Peyer's patch (tissue), 4 donors: ENCODE data around the gene DACH1.

Source experiments
- CTCF ChIP-seq, 6 experiments: fragments of 450-650 bp in 4 of 6; fragments of 200-600 bp in 2 of 6; sonication (generic) in 1 of 6; IDR thresholded peaks; one replicate each; pipeline ENCODE4 v1.5.1; 2017 to 2019; ENCODE audit warnings: antibody characterized with exemption in 6 of 6, mild to moderate bottlenecking in 3 of 6, moderate library complexity in 1 of 6
- POLR2A ChIP-seq, 2 donors: fragments of 450-650 bp; IDR thresholded peaks; one replicate each; pipeline ENCODE4 v1.5.1; 2017; ENCODE audit warnings: antibody characterized with exemption in 2 of 2, mild to moderate bottlenecking in 2 of 2, moderate library complexity in 2 of 2

GRCh38 chr13:71902676-71903075, 35.7 kb upstream of the DACH1 start:
- TF ChIP-seq CTCF (IDR thresholded peaks at IDR 0.05) (no peak), POLR2A (IDR thresholded peaks at IDR 0.05) (no peak)
